ENCODE data around the gene FAIM2.

Gene FAIM2

GRCh38 chr12:49821373-49822287 is 82.1 kb downstream of the FAIM2 start:
- Histone ChIP-seq H4K20me1 (ENCODE audit: insufficient read depth, low read length) (no peaks in the 10 kb centered on the region), H2AFZ (ENCODE audit: low read depth, low read length) (peak overlapping the region; percentile 57), H3K4me1 (ENCODE audit: low read length) (peaks cover 14% of the 10 kb centered on the region), H3K9me3 (ENCODE audit: insufficient read depth, low read length) (no peaks in the 10 kb centered on the region), H3K27ac (ENCODE audit: low read length) (peak overlapping the region; percentile 31), H3K4me3 (ENCODE audit: low read length) (peak overlapping the region; percentile 50), H3K79me2 (ENCODE audit: low read length) (no peaks in the 10 kb centered on the region), H3K27me3 (ENCODE audit: low read depth, low read length) (no peaks in the 10 kb centered on the region), H3K4me2 (ENCODE audit: low read length) (peak overlapping the region; percentile 57), H3K9ac (ENCODE audit: low read length) (peak overlapping the region; percentile 31; the same call in 1 of the 2 replicates), H3K36me3 (replicated peaks; ENCODE audit: low read depth, low read length) (no peaks in the 10 kb centered on the region)
- TF ChIP-seq EZH2phosphoT487 (IDR thresholded peaks at IDR 0.05; ENCODE audit: low read depth) (no peak), CTCF (IDR thresholded peaks at IDR 0.05; ENCODE audit: low read depth, low read length) (no peak)

GRCh38 chr12:49819786-49820185 is 83.9 kb downstream of the FAIM2 start:
- Histone ChIP-seq H3K36me3 (replicated peaks; ENCODE audit: low read depth, low read length) (no peaks in the 10 kb centered on the region), H3K79me2 (ENCODE audit: low read length) (no peaks in the 10 kb centered on the region), H3K9me3 (ENCODE audit: insufficient read depth, low read length) (no peaks in the 10 kb centered on the region), H4K20me1 (ENCODE audit: insufficient read depth, low read length) (no peaks in the 10 kb centered on the region), H3K4me3 (ENCODE audit: low read length) (no peak overlapping the region), H3K9ac (ENCODE audit: low read length) (no peak overlapping the region), H3K27me3 (ENCODE audit: low read depth, low read length) (no peaks in the 10 kb centered on the region), H3K4me2 (ENCODE audit: low read length) (no peak overlapping the region), H3K27ac (ENCODE audit: low read length) (no peak overlapping the region), H3K4me1 (ENCODE audit: low read length) (peaks cover 14% of the 10 kb centered on the region), H2AFZ (ENCODE audit: low read depth, low read length) (no peak overlapping the region)
- TF ChIP-seq CTCF (IDR thresholded peaks at IDR 0.05; ENCODE audit: low read depth, low read length) (no peak), EZH2phosphoT487 (IDR thresholded peaks at IDR 0.05; ENCODE audit: low read depth) (no peak)

GRCh38 chr12:49818241-49818895 is 85.3 kb downstream of the FAIM2 start:
- peaks cover 14% of the 10 kb centered on the region for H3K4me1 ChIP-seq (ENCODE audit: low read length)
- H3K36me3 ChIP-seq (replicated peaks; ENCODE audit: low read depth, low read length), result no peaks in the 10 kb centered on the region
- H3K9ac ChIP-seq (ENCODE audit: low read length), result no peak overlapping the region
- H3K27ac ChIP-seq (ENCODE audit: low read length), result no peak overlapping the region
- H3K4me2 ChIP-seq (ENCODE audit: low read length), result no peak overlapping the region
- H3K27me3 ChIP-seq (ENCODE audit: low read depth, low read length), result no peaks in the 10 kb centered on the region
- no peak for TF ChIP-seq CTCF (IDR thresholded peaks at IDR 0.05; ENCODE audit: low read depth, low read length)
- no peak for TF ChIP-seq EZH2phosphoT487 (IDR thresholded peaks at IDR 0.05; ENCODE audit: low read depth)
- H3K79me2 ChIP-seq (ENCODE audit: low read length), result no peaks in the 10 kb centered on the region
- no peaks in the 10 kb centered on the region for H3K9me3 ChIP-seq (ENCODE audit: insufficient read depth, low read length)
- no peaks in the 10 kb centered on the region for H4K20me1 ChIP-seq (ENCODE audit: insufficient read depth, low read length)
- no peak overlapping the region for H2AFZ ChIP-seq (ENCODE audit: low read depth, low read length)
- no peak overlapping the region for H3K4me3 ChIP-seq (ENCODE audit: low read length)

Measured in OCI-LY3 (cell line).